ENCODE results near the gene CAMK2N2.

- no peak for TF ChIP-seq CTCF (conservative IDR thresholded peaks at IDR 0.05 in 1 of 2, IDR thresholded peaks at IDR 0.05 in 1 of 2; ENCODE audit: extremely low read depth in 1 of 2, insufficient read depth in 1 of 2, low read depth in 1 of 2, low read length in 2 of 2)
- no peak for TF ChIP-seq EZH2 (IDR thresholded peaks at IDR 0.05; ENCODE audit: borderline replicate concordance, low read length)
Measured at GRCh38 chr3:184299488-184300377, 38.4 kb upstream of the CAMK2N2 start.
